ENCODE results near the gene ETV6.

DNA sequence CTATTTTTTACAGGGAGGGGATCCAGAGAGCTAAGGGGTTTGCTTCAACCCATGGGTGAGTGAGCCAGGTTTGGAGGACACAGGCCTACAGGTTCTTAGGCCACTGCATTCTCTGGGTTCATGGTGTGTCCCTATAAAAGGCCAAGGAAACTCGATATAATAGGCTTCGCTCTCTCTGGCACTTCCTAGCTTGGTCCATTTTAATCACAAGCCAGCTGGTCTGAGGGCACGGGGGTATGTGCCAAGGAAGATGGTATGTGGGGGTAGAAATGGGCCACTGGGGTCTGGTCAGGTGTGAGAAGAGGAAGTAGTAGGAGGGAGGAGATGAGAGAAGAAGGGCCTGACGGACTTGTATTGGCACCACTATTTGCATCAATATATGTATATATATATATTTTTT is 4.9 kb downstream of the ETV6 start:
- TF ChIP-seq CTCF (IDR thresholded peaks at IDR 0.05) (no peak), POLR2A (IDR thresholded peaks at IDR 0.05) (no peak), POLR2AphosphoS5 (IDR thresholded peaks at IDR 0.05) (no peak)

Data from upper lobe of left lung (tissue), 4 donors.